MG63 (cell line): ENCODE results near the gene CABP4. TPM values are rescaled to one million over a fixed set of nuclear protein-coding genes. Genes with fewer than 3 reads are reported as not detected.

Experiments
- DNase-seq: peaks from one replicate; pipeline ENCODE4 v3.0.0-alpha.2; 2020
- H3K27me3 ChIP-seq: fragments of 250-450 bp; sonication (Bioruptor Pico); 2 replicates; pipeline ENCODE4 v1.5.1; 2020; ENCODE audit warnings: mild to moderate bottlenecking, moderate library complexity
- H3K36me3 ChIP-seq: fragments of 250-450 bp; sonication (Bioruptor Pico); 2 replicates; pipeline ENCODE4 v1.5.1; 2020; ENCODE audit warnings: mild to moderate bottlenecking, moderate library complexity
- H3K4me3 ChIP-seq: fragments of 250-450 bp; sonication (Bioruptor Pico); 2 replicates; pipeline ENCODE4 v1.5.1; 2020; ENCODE audit warnings: mild to moderate bottlenecking, moderate library complexity
- H3K9me3 ChIP-seq: fragments of 250-450 bp; sonication (Bioruptor Pico); 2 replicates; pipeline ENCODE4 v1.5.1; 2020; ENCODE audit warnings: mild to moderate bottlenecking, moderate library complexity
- total RNA-seq: library from RNA; depleted of rRNA; stranded (reverse); fragments of >200 nt; shearing (Covaris generic); gene quantifications from 2 replicates; pipeline ENCODE4 v1.2.3, GENCODE V29; 2014; ENCODE audit warnings: low replicate concordance

Gene CABP4
- total RNA-seq, 1 experiment from 2014 or later, result 0.26 TPM

DNA sequence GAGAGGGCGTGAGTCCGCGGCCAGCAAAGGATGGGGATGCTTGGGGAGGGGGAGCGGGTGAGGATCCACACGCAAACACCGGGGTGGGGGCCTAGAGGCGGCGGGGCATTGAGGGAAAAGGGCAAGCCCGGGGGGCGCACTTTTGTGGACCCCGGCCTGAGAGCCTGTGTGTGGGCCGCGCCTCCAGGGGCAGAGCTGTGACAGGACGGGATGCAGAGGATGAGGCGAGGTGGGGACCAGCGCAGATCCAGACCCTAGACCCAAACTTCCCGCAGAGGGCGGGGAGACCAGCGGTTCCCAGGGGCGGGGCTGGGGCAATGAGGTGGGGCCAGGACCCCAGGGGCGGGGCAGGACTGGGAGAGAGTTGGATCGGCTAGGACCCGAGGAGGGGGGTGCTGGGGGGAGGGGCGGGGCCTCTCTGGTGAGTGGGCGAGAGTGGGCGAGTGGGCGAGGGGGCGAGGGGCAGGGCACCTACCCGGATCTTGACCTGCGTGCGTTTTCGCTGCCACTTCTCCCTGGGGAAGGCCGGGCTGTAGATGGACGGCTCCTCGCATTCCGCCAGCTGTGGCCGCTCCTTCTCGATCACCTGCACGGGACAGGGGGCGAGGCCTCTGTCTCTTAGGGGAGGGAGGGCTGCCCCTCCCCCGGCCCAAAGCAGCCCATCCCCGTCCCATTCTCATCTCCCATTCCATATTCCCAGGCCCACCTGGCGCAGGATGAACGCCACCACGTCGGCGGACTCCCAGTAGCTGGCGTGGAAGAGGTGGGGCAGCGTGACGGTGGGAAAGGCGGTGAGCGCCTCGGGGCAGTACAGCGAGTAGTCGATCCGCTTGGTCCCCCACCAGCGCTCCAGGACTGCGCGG lies 39.4 kb downstream of the CABP4 start:
- Histone ChIP-seq H3K9me3 (no peaks in the 10 kb centered on the region), H3K27me3 (no peaks in the 10 kb centered on the region), H3K4me3 (no peak overlapping the region), H3K36me3 (peaks cover 9% of the 10 kb centered on the region)
- no peak for DNase-seq

DNA sequence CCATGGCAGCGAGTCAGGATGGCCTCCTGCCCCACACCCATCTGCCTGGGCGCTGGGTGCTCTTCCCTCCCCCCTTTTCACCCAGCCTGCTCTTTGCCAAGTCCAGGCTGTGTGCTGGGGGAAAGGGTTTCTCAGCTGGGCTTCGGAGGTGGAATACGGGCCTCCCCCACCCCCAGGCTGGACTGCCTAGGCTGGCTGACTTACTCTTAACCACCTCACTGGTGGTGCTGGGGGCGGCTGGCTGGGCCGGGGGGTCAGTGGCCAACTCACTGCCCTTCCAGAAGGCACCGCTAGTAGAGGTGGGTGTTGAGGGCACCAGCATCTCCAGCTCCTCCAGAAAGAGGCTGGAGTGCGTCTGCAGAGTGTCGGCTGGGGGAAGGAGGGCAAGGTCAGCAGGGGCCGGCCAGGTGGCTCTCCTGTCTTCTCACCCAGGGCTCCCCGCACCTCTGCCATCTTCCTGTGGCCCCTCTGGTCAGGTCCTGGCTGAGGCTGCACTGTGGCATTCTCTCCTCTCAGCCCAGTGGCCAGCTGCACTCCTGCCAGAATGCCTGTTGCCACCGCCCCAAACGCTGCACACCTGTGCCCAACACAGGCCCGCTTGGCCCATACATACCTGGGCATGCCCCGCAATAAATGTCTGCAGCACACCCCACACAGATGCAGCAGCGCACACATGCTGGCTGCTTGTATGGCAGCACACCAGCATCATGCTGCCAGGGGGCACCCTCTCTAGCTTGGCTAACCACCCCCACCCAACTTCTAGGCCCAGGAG lies 40.3 kb downstream of the CABP4 start:
- Histone ChIP-seq H3K4me3 (no peak overlapping the region), H3K27me3 (no peaks in the 10 kb centered on the region), H3K36me3 (peaks cover 9% of the 10 kb centered on the region), H3K9me3 (no peaks in the 10 kb centered on the region)
- DNase-seq, result no peak

DNA sequence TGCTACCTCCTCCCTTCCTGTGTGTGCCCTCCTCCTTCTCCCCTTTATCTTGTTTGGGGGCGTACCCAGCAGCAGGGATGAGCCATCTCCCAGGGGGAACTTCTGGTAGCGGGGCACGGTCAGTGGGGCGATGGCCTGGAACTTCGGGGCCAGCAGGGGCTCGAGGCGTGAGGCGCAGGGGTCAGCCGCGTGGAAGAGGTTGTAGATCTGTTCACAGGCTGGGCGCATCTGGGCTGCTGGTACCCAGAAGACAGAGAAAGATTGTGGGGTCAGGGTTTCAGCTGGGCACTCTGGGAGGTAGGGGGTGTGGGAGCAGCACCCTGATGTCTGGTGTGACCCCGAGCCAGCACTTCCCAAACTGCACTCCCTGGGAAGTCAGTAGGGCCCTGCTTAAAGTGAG lies 41.0 kb downstream of the CABP4 start:
- Histone ChIP-seq H3K9me3 (no peaks in the 10 kb centered on the region), H3K4me3 (no peak overlapping the region), H3K27me3 (no peaks in the 10 kb centered on the region), H3K36me3 (peaks cover 6% of the 10 kb centered on the region)
- DNase-seq, result no peak

DNA sequence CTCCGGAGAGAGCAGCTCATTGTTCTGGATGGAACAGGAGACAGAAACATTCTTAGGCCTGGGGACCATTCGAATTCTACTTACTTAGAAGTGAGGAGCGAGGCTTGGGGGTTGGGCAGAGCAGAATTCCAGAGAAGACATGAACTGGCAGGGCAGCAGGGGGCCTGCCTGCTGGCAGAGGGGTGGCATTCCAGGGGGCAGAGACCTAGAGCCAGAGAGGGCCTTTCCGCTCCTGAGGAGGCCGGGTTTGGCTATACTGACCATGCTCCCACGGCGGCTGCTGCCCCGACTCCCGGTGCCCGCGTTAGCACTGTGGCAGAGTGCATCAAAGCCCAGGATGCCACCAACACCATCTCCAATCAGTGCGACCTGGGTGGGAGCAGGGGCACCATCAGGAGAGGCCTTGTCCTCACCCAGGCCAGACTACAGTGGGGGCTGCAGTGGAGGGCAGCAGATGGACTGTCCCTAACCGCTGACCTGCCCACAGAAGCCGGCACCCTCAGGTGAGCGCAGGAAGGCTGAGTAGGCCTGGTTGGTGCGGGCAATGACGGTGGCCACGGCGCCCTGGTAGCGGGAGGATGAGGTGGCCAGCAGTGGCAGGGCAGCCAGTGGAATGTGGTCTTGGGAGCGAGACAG lies 42.6 kb downstream of the CABP4 start:
- H3K27me3 ChIP-seq, result no peaks in the 10 kb centered on the region
- H3K9me3 ChIP-seq, result no peaks in the 10 kb centered on the region
- peaks cover 7% of the 10 kb centered on the region for H3K36me3 ChIP-seq
- DNase-seq, result no peak
- no peak overlapping the region for H3K4me3 ChIP-seq

DNA sequence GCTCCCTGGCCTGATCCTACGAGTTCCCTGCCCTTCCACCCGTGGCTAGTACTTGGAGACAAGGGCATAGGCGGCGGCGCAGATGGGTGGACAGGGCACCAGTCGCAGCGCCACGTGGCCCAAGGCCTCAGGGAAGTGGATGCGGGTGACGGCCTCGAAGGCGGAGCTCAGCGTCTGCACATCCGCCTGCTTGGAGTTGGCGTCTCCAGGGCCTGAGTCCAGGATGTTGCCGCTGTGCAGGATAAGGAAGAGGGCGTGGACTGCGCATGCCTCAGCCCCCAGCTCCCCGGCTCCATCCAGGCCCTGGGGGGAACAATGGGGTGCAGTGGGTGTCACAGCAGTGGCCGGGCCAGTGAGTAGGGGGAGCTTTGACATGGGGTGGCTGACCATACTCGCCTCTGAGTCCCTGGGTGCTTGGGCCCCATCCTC lies 43.4 kb downstream of the CABP4 start:
- DNase-seq, result no peak
- H3K4me3 ChIP-seq, result no peak overlapping the region
- no peaks in the 10 kb centered on the region for H3K9me3 ChIP-seq
- peaks cover 7% of the 10 kb centered on the region for H3K36me3 ChIP-seq
- H3K27me3 ChIP-seq, result no peaks in the 10 kb centered on the region

DNA sequence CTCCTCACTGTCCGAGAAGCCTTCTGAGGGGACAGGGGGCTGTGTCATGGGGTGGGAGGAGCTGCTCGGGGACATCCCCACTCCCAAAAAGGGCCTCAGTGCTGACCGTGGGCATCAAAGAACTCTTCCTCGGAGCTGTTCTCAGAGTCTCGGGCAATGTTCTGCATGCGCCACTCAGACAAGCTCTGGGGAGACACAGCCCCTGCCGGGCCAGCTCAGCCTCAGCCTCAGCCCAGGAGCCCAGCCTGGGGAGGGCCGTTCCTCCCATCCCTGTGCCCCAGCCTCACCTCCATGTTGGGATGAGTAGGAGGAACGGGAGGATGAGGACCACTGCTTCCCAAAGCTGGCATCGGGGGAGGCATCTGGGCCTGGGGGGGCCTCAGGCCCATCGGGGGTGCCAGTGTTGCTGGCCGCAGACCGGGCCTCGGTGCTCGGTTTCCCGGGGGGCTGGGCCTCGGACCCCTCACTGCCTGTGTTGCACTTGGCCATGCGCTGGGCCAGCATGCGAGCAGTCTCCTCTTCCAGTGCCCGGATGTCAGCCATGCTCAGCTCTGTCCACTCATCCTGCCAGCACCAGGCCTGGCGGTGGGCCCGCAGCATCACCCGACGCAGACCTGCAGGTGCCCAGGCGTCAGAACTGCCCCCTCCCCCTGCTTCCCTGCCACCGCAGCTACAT lies 44.8 kb downstream of the CABP4 start:
- Histone ChIP-seq H3K4me3 (no peak overlapping the region), H3K36me3 (peaks cover 7% of the 10 kb centered on the region), H3K27me3 (no peaks in the 10 kb centered on the region), H3K9me3 (no peaks in the 10 kb centered on the region)
- DNase-seq, result no peak

DNA sequence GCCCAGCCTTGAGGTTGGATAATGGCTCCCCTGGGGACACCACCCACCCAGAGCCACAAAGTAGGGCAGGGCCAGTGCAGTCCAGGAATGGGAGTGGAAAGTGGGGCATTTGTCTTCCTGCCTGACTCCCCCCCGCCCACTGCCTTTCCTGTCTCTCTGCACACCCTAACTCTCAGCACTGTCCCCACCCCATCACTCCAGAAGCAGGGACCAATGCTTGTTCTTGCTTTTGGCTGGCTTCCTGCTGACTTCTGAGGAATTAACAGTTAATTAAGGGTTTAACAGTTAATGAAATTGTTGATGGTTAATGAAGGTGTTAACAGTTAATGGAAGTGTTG lies 45.3 kb downstream of the CABP4 start:
- peaks cover 7% of the 10 kb centered on the region for H3K36me3 ChIP-seq
- no peak for DNase-seq
- no peaks in the 10 kb centered on the region for H3K9me3 ChIP-seq
- no peak overlapping the region for H3K4me3 ChIP-seq
- H3K27me3 ChIP-seq, result no peaks in the 10 kb centered on the region

DNA sequence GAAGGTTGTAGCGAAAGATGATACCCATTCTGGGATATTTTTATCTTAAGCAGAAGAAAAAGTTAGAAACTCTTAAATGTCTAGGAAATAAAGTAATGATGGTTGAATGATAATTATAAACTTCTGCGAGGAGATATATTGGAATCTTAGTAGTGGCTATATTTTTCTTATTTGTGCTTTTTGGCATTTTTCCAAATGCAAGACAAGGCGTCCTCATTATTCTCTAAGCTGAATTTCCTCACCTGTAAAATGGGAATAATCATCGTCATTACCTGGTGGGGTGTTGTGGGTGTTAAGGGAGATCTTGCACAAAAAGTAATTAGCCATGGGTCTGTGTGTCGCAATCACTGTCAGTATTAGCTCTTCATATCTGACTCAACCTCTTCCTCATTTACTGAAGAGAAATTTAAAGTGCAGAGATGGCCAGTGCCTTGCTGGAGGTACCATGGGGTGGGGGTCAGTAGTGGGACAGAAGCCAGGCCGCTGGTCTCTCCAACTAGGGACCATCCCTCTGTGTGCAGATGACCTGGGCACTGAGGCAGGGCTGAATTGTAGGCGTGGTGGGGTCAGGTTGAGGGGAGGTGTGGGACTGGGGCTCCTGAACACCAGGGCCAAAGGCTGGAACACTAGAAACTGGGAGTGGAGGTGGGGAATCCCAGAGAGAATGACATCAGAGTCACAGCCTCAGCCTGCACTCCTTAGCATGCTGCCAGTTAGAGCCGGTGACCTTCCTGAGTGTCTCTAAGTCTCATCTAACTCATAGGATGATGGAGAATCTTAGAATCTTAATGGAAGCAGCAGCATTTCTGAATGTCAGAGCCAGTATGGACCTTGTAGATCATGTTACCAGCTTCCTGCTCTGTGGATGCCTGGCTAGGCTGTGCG lies 45.9 kb downstream of the CABP4 start:
- no peak overlapping the region for H3K4me3 ChIP-seq
- H3K9me3 ChIP-seq, result no peaks in the 10 kb centered on the region
- no peak for DNase-seq
- no peaks in the 10 kb centered on the region for H3K27me3 ChIP-seq
- H3K36me3 ChIP-seq, result peaks cover 7% of the 10 kb centered on the region

DNA sequence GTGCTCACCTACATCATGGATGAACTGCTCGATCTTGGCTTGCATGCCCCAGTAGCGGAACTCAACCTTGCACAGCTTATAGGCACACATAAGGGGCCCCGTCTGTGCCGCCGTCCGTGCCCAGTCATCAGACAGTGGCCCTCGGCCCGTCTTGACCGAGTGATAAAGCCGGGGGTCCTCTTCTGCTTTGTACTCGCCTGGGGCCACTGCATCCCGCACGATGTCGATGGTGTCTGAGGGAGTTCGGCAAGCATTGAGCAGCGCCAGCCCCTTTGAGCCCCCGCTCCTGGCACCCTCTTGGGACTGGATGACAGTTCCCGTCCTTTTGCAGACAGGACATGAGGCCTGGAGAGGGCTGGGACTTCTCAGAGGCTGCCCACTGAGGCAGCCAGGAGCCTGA lies 46.7 kb downstream of the CABP4 start:
- DNase-seq, result no peak
- Histone ChIP-seq H3K36me3 (peaks cover 13% of the 10 kb centered on the region), H3K4me3 (no peak overlapping the region)

DNA sequence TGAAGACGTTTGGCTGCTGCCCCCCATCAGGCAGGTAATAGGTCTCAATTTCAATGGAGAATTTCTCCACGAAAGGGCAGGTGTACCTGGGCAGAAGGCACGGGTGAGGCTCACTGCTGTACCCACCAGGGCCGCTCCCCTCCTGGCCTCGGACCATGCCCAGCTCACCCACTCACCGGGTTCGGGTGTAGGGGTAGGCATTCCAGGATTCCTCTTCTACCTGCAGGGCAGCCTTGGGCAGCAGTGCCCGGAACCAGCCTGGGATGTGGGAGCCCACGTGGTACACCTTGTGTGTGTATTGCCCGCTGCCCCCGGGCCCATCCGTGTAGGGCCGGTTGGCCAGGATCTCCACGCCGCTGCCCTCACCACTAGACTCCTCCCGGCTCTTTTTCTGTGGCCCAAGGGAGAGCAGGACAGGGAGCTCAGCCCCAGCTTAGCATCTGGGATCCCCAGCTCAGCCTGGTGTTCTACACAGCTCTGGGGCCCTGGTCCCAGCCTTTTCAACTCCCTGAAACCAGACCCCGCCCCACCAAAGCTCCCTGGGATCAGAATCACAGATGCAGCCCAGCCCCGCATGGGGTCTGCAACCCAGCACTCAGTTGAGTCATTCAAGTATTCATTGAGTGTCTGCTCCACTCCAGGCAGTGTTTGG lies 47.3 kb downstream of the CABP4 start:
- Histone ChIP-seq H3K36me3 (peaks cover 19% of the 10 kb centered on the region), H3K4me3 (no peak overlapping the region), H3K27me3 (no peaks in the 10 kb centered on the region), H3K9me3 (no peaks in the 10 kb centered on the region)
- DNase-seq, result no peak

More for the DNA sequence above, 46.7 kb downstream of the CABP4 start:
- Histone ChIP-seq H3K27me3 (no peaks in the 10 kb centered on the region), H3K9me3 (no peaks in the 10 kb centered on the region)

DNA sequence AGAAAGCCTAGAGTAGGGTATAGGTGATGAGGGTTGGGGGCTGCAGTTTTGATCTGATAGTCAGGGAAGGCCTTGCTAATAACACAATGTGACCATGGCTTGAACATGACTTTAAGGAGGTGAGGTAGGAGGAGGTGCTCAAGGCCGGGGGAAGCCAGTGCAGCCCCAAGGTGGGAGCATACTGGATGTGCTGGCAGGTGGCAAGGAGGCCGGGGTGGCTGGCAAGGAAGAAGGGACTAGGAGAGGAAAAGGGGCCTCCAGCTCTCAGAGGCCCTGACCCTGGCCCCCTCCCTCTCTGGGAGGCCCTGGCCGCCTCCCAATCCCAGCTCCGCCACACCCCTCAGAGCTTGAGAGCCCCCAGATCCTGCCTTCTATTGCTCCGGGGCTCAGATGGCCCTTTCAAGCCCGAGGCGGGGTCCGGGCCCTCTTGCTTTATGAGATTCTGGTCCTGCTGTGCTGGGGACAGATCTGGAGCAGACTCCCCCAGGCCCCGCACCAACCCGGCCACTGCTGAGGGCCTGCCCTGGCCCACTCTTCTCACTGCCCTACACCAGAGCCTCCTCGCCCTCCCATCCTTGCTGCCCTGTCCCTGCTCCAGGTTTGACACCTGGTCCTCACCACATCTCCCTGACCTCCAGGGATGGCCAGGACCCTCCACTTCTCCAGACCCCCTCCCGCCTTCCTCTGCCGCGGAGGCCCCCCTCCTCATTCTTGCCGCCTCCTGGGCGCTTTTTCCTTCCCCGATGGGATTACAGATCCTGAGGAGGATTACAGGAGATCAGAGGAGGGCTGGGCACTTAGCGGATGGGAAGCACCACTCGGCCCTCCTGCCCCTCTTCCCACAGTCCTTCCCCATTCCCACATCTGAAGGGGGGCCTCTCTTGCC lies 48.2 kb downstream of the CABP4 start:
- Histone ChIP-seq H3K36me3 (peaks cover 19% of the 10 kb centered on the region), H3K9me3 (no peaks in the 10 kb centered on the region), H3K4me3 (peak overlapping the region; percentile 75), H3K27me3 (no peaks in the 10 kb centered on the region)
- DNase-seq, result no peak

DNA sequence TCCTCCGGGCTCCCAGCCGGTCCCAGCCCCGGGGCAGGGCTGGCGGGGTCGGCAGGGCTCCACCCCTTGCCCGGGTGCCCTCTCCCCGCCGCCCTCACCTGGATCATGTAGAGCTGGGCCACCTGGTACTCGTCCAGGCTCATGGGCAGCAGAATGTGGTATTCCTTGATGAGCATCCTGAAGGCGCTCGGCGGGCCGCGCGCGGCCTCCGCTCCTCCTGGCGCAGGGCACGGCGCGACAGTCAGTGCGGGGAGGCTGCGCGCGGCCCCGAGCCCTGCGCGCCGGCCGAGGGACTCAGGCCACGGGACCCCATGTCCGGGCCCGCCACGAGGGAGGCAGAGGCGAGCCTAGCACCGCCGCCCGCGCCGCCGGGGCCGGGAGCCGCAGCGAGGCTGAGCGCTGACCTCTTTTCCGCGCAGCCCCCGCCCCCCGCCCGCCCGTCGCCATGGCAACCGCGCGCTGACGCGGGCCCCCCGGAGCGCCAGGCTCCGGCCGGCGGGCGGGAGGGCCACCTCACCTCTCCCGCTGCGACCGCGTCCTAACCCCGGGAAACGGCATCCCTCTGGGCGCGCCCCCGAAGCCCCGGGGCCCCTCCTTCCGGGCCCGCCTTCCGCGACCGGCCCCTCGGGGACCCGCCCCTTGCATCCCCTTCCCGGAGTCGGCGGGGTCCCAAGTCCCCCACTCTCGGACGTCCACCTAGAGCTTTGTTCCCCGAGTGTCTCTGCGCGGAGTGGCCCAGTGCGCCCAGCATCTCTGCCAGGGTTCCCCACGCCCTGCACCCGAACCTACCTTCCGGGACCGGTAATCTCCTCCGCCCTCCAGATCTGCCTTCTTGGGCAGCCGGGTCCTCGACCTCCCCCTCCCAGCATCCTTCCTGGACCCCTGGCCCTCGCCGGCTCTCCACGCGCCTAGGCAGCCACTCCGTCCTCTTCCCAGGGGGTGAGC lies 49.1 kb downstream of the CABP4 start:
- peak overlapping the region; percentile 75 for H3K4me3 ChIP-seq
- DNase-seq, result peak; percentile 38
- peaks cover 19% of the 10 kb centered on the region for H3K36me3 ChIP-seq
- no peaks in the 10 kb centered on the region for H3K9me3 ChIP-seq
- H3K27me3 ChIP-seq, result no peaks in the 10 kb centered on the region

DNA sequence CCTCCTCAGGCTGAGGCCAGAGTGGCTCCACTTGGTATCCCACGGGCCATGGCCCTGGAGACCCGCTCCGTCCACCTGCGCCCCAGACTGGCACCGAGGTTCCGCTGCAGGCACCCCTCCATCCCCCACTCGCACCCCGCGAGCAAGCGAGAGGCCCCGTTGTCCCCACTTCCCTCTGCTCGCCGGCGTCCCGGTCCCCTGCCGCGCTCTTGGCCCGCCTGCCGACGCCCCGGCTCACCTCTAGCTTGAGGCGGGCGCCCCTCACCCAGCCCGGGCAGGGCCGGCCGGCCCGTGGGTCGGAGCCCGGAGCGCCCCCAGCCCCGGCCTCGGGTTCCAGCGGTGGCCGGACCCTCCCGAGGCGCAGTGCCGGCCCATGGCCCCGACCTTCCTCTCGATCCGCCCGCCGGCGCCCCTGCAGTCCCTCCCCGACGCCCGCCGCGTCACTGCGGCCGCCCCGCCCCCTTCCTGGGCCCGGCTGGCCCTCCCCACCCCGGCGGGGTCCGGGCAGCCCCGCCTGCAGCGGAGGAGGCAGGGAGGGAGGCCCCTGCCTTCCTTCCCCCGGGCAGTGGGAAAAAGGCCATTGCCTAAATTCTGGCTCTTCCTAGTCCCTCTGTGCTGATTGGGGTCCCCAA lies 49.9 kb downstream of the CABP4 start, which contains the start of gene PITPNM1:
PITPNM1 (minus strand) TSS at position 414 of the 632 bp plus-strand sequence. CDS start 1,183 bp downstream, outside the sequence.
- H3K4me3 ChIP-seq, result peak within 1 kb of the TSS; percentile 75
- DNase-seq, result peak; percentile 78
- H3K9me3 ChIP-seq, result no peaks in the 10 kb centered on the region
- no peaks in the 10 kb centered on the region for H3K27me3 ChIP-seq
- H3K36me3 ChIP-seq, result peaks cover 19% of the 10 kb centered on the region
